Ascending aorta (tissue), 2 donors: ENCODE data around the gene GRM8. TPM values are rescaled to one million over a fixed set of nuclear protein-coding genes. Genes with fewer than 3 reads are reported as not detected.

Source experiments
- DNase-seq, 2 donors: peaks; one replicate each; pipeline ENCODE4 v3.0.0-alpha.2; 2019; ENCODE audit warnings: low spot score in 2 of 2
- H3K27ac ChIP-seq, 2 donors: fragments of 200-600 bp; sonication (generic); one replicate each; pipeline ENCODE4 v1.5.1; 2016 to 2017; ENCODE audit warnings: mild to moderate bottlenecking in 1 of 2
- H3K27me3 ChIP-seq: fragments of 200-600 bp; sonication (generic); one replicate; pipeline ENCODE4 v1.5.1; 2017
- H3K36me3 ChIP-seq, 2 donors: fragments of 200-600 bp; sonication (generic); one replicate each; pipeline ENCODE4 v1.5.1; 2016
- H3K4me1 ChIP-seq, 2 donors: fragments of 200-600 bp; sonication (generic); one replicate each; pipeline ENCODE4 v1.5.1; 2016 to 2017; ENCODE audit warnings: mild to moderate bottlenecking in 1 of 2
- H3K4me3 ChIP-seq, 2 donors: fragments of 200-600 bp; sonication (generic); one replicate each; pipeline ENCODE4 v1.5.1; 2016 to 2017; ENCODE audit warnings: mild to moderate bottlenecking in 1 of 2
- H3K9me3 ChIP-seq, 2 donors: fragments of 200-600 bp; sonication (generic); one replicate each; pipeline ENCODE4 v1.5.1; 2016
- intact Hi-C: fragments of 100-400 bp; cut with DNase I; formaldehyde crosslinking; loops from one replicate; pipeline ENCODE4 v1.15.1; 2023
- total RNA-seq: library from RNA; depleted of rRNA; stranded (reverse); fragments of >200 nt; gene quantifications from one replicate; pipeline ENCODE4 v1.1.0, GENCODE V29; 2016
- TF ChIP-seq, protein P1 (sequence below), 3 experiments: fragments of 200-600 bp in 2 of 3; fragments of 450-650 bp in 1 of 3; sonication (generic) in 2 of 3; IDR thresholded peaks; one replicate each; pipeline ENCODE4 v1.5.1; 2016 to 2019; ENCODE audit warnings: antibody characterized with exemption in 3 of 3, mild to moderate bottlenecking in 1 of 3, moderate library complexity in 1 of 3

GRM8 gene
- total RNA-seq, 1 donor from 2014 or later, result not detected

- DNase-seq, result no peak
- no peaks in the 10 kb centered on the region for H3K36me3 ChIP-seq
- intact Hi-C loops, result no loop called here
- no peaks in the 10 kb centered on the region for H3K9me3 ChIP-seq
- TF ChIP-seq, protein P1, sequence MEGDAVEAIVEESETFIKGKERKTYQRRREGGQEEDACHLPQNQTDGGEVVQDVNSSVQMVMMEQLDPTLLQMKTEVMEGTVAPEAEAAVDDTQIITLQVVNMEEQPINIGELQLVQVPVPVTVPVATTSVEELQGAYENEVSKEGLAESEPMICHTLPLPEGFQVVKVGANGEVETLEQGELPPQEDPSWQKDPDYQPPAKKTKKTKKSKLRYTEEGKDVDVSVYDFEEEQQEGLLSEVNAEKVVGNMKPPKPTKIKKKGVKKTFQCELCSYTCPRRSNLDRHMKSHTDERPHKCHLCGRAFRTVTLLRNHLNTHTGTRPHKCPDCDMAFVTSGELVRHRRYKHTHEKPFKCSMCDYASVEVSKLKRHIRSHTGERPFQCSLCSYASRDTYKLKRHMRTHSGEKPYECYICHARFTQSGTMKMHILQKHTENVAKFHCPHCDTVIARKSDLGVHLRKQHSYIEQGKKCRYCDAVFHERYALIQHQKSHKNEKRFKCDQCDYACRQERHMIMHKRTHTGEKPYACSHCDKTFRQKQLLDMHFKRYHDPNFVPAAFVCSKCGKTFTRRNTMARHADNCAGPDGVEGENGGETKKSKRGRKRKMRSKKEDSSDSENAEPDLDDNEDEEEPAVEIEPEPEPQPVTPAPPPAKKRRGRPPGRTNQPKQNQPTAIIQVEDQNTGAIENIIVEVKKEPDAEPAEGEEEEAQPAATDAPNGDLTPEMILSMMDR (IDR thresholded peaks at IDR 0.05), result no peak
- H3K27ac ChIP-seq, result no peak overlapping the region
- H3K27me3 ChIP-seq, result no peaks in the 10 kb centered on the region
- no peaks in the 10 kb centered on the region for H3K4me1 ChIP-seq
- H3K4me3 ChIP-seq, result no peak overlapping the region
Observed at GRCh38 chr7:126768836-126769235, 483.9 kb downstream of the GRM8 start.

- Histone ChIP-seq H3K4me1 (no peaks in the 10 kb centered on the region), H3K4me3 (no peak overlapping the region), H3K36me3 (no peaks in the 10 kb centered on the region), H3K9me3 (no peaks in the 10 kb centered on the region), H3K27me3 (no peaks in the 10 kb centered on the region), H3K27ac (no peak overlapping the region)
- DNase-seq, result no peak
- TF ChIP-seq, protein P1 (IDR thresholded peaks at IDR 0.05), result no peak
- intact Hi-C loops, result no loop called here
Observed at GRCh38 chr7:126760914-126761577, 491.7 kb downstream of the GRM8 start.

DNA sequence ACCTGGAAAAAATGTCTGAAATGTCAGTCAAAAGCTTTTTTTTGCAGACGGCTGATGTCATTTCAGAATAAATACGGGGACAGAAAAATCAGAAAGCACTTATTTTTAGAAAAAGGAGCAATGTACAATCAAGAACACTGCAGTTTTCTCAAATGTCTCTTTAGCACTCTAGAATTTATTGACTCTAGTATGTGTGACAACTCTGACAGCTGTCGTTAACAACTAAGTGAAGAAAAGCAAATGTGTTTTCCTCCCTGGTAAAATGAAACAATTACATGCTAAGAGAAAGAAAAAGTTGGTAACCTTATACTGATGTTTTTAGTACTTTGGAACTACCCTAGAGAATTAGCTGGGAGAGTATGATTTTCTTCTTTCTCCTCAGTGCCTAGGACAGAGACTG is 497.4 kb downstream of the GRM8 start:
- no peak for DNase-seq
- intact Hi-C loops, result no loop called here
- Histone ChIP-seq H3K9me3 (no peaks in the 10 kb centered on the region), H3K4me1 (no peaks in the 10 kb centered on the region), H3K27ac (no peak overlapping the region), H3K27me3 (no peaks in the 10 kb centered on the region), H3K4me3 (no peak overlapping the region), H3K36me3 (no peaks in the 10 kb centered on the region)
- TF ChIP-seq, protein P1 (IDR thresholded peaks at IDR 0.05), result no peak

- H3K9me3 ChIP-seq, result no peaks in the 10 kb centered on the region
- H3K36me3 ChIP-seq, result no peaks in the 10 kb centered on the region
- no peak for DNase-seq
- H3K4me3 ChIP-seq, result no peak overlapping the region
- TF ChIP-seq, protein P1 (IDR thresholded peaks at IDR 0.05), result no peak
- H3K27ac ChIP-seq, result no peak overlapping the region
- H3K27me3 ChIP-seq, result no peaks in the 10 kb centered on the region
- H3K4me1 ChIP-seq, result no peaks in the 10 kb centered on the region
- intact Hi-C loops, result no loop called here
Observed at GRCh38 chr7:126750207-126750911, 502.4 kb downstream of the GRM8 start.

GRCh38 chr7:126728967-126729366 is 523.8 kb downstream of the GRM8 start:
- TF ChIP-seq, protein P1 (IDR thresholded peaks at IDR 0.05), result no peak
- Histone ChIP-seq H3K4me3 (no peak overlapping the region), H3K27me3 (no peaks in the 10 kb centered on the region), H3K4me1 (no peaks in the 10 kb centered on the region), H3K9me3 (no peaks in the 10 kb centered on the region), H3K36me3 (no peaks in the 10 kb centered on the region), H3K27ac (no peak overlapping the region)
- intact Hi-C loops, result no loop called here
- no peak for DNase-seq
